DND-41 (cell line): ENCODE results near the gene ARIH1.

Source experiments
- ATAC-seq: fragments of 200-7000 bp; cut with Tn5 transposase; 3 replicates; pipeline ENCODE4 v1.9.1; 2021; ENCODE audit warnings: low read depth; ENCODE audit not compliant: insufficient read depth
- DNase-seq: peaks from one replicate; pipeline ENCODE4 v3.0.0-alpha.2; 2020
- H2AFZ ChIP-seq: 2 replicates; pipeline ENCODE4 v1.6.0; 2012; ENCODE audit warnings: low read depth, low read length
- H3K27ac ChIP-seq: 2 replicates; pipeline ENCODE4 v1.5.1; 2012; ENCODE audit warnings: low read length, inconsistent platforms
- H3K27me3 ChIP-seq: fragments of 200-600 bp; sonication (generic); 2 replicates; pipeline ENCODE4 v1.6.0; 2012; ENCODE audit warnings: low read length, mild to moderate bottlenecking, inconsistent platforms; ENCODE audit not compliant: insufficient read depth, poor library complexity
- H3K36me3 ChIP-seq: 2 replicates; pipeline ENCODE4 v1.5.1; 2012; ENCODE audit warnings: low read length, inconsistent platforms; ENCODE audit not compliant: insufficient read depth
- H3K4me1 ChIP-seq: 2 replicates; pipeline ENCODE4 v1.5.1; 2012; ENCODE audit warnings: mild to moderate bottlenecking, low read length; ENCODE audit not compliant: insufficient read depth
- H3K4me2 ChIP-seq: 2 replicates; pipeline ENCODE4 v1.6.0; 2012; ENCODE audit warnings: mild to moderate bottlenecking, moderate library complexity, low read length, inconsistent platforms; ENCODE audit not compliant: insufficient read depth
- H3K4me3 ChIP-seq, 2 experiments: fragments of 200-600 bp in 1 of 2; shearing (Covaris generic) in 1 of 2; 2 replicates each; pipeline ENCODE4 v1.5.1; 2012 to 2016; ENCODE audit warnings: inconsistent platforms in 2 of 2, low read length in 2 of 2, mild to moderate bottlenecking in 2 of 2, low read depth in 1 of 2, moderate library complexity in 1 of 2
- H3K79me2 ChIP-seq: 2 replicates; pipeline ENCODE4 v1.6.0; 2012; ENCODE audit warnings: low read length, inconsistent platforms; ENCODE audit not compliant: insufficient read depth
- H3K9ac ChIP-seq: 2 replicates; pipeline ENCODE4 v1.6.0; 2012; ENCODE audit warnings: low read depth, mild to moderate bottlenecking, inconsistent platforms, low read length, moderate library complexity
- H3K9me3 ChIP-seq: 2 replicates; pipeline ENCODE4 v1.5.1; 2012; ENCODE audit warnings: low read length, moderate library complexity, mild to moderate bottlenecking, inconsistent platforms; ENCODE audit not compliant: insufficient read depth, severe bottlenecking
- H4K20me1 ChIP-seq: 2 replicates; pipeline ENCODE4 v1.6.0; 2012; ENCODE audit warnings: low read length; ENCODE audit not compliant: insufficient read depth
- EZH2 ChIP-seq: IDR thresholded peaks from 3 replicates; pipeline ENCODE4 v1.6.1; 2012; ENCODE audit warnings: borderline replicate concordance, low read depth, mild to moderate bottlenecking, moderate library complexity, low read length, inconsistent platforms; ENCODE audit not compliant: severe bottlenecking
- TF ChIP-seq, protein P1 (sequence below): IDR thresholded peaks from 2 replicates; pipeline ENCODE4 v1.5.1; 2012; ENCODE audit warnings: borderline replicate concordance, low read length, moderate library complexity, mild to moderate bottlenecking; ENCODE audit not compliant: poor library complexity, severe bottlenecking; ENCODE audit errors: extremely low read depth

ARIH1 gene

DNA sequence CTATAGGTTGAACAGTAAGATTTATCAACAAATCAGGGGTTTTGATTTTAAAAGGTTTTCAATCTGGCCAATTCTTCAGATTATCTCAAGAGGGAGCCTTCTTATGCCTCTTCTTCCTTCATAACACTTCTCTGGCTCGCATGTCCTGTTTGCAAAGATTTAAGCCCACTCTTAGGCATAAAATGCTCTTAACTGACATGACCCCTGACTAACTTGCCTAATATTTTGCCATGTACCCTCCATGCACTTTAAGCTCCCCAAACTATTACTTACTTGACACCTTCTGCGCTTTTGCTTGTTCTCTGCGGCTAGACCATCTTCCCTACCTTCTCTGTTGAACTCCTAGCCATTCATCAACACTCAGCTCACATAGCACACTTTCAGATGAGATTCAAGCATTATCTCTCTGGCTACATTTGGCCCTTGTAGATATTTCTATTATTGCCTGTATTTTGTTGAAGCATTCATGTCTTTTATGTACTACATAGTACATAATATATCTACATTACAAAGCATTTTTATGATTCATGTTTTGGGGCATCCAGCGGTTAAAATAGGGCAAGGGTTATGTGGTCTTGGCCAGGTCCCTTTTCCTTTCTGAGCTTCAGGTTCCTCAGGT, 1.0 kb upstream of the ARIH1 start:
- Histone ChIP-seq H3K79me2 (peaks cover 51% of the 10 kb centered on the region), H4K20me1 (peaks cover 36% of the 10 kb centered on the region), H3K9me3 (no peaks in the 10 kb centered on the region), H3K27ac (peak overlapping the region; percentile 97), H3K36me3 (peaks cover 15% of the 10 kb centered on the region), H2AFZ (peak overlapping the region; percentile 84), H3K4me1 (peaks cover 37% of the 10 kb centered on the region), H3K27me3 (no peaks in the 10 kb centered on the region), H3K9ac (peak overlapping the region; percentile 95), H3K4me3 (peak overlapping the region; percentile 82 to 94), H3K4me2 (peak overlapping the region; percentile 81)
- no peak for ATAC-seq
- no peak for TF ChIP-seq EZH2
- TF ChIP-seq, protein P1, sequence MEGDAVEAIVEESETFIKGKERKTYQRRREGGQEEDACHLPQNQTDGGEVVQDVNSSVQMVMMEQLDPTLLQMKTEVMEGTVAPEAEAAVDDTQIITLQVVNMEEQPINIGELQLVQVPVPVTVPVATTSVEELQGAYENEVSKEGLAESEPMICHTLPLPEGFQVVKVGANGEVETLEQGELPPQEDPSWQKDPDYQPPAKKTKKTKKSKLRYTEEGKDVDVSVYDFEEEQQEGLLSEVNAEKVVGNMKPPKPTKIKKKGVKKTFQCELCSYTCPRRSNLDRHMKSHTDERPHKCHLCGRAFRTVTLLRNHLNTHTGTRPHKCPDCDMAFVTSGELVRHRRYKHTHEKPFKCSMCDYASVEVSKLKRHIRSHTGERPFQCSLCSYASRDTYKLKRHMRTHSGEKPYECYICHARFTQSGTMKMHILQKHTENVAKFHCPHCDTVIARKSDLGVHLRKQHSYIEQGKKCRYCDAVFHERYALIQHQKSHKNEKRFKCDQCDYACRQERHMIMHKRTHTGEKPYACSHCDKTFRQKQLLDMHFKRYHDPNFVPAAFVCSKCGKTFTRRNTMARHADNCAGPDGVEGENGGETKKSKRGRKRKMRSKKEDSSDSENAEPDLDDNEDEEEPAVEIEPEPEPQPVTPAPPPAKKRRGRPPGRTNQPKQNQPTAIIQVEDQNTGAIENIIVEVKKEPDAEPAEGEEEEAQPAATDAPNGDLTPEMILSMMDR = peak; percentile 30
- DNase-seq = no peak

DNA sequence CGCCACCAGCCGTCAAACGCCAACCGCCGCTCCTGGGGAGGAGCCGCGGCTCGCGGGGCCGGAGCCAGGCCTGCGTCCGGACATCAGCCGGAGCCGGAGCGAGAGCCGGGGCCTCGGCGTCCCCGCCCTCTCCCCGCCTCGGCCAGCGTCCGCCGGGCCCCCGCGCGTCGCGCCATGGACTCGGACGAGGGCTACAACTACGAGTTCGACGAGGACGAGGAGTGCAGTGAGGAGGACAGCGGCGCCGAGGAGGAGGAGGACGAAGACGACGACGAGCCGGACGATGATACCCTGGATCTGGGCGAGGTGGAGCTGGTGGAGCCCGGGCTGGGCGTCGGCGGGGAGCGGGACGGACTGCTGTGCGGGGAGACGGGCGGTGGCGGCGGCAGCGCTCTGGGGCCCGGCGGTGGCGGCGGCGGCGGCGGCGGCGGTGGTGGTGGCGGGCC, 359 bp downstream of the ARIH1 start:
- TF ChIP-seq, protein P1 = no peak
- TF ChIP-seq EZH2 = no peak
- Histone ChIP-seq H2AFZ (peak overlapping the region; percentile 77), H3K9ac (peak overlapping the region; percentile 95), H3K4me2 (peak overlapping the region; percentile 81), H3K27me3 (no peaks in the 10 kb centered on the region), H4K20me1 (peaks cover 46% of the 10 kb centered on the region), H3K36me3 (peaks cover 27% of the 10 kb centered on the region), H3K79me2 (peaks cover 65% of the 10 kb centered on the region), H3K9me3 (no peaks in the 10 kb centered on the region), H3K4me3 (peak overlapping the region; percentile 82 to 94; a peak in 3 of 4 replicates), H3K27ac (peak overlapping the region; percentile 97), H3K4me1 (peaks cover 40% of the 10 kb centered on the region)
- ATAC-seq (peak; percentile 29), DNase-seq (no peak)

DNA sequence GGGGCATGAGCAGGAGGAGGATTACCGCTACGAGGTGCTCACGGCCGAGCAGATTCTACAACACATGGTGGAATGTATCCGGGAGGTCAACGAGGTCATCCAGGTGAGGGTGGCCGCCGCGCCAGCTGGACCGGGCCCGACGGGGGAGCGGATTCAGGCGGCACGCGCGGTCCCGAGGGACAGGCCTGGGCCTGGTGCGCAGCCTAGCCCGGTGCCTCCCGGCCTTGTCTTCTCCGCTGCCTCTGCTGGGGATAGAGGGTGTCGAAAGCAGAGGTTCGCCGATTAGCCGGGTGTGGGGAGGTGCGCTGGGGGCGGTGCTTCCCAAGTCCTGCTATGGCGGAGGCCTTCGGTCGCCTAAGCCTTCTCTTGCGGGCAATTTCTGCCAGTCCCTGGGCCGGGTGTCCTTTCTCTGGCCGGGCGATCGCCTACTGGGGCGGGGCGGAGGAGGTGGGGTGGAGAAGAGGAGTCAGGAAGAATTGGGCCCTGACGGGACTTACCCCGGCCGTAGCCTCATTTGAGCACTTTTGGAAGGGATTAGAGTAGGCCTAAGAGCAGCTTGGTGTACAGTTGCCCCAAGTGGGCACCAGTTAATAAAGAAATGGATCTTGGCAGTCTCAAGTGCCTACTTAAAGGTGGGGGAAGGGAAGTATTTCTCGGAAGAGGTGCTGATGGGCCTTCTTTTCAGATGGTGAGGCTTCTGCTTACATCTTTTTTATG, 940 bp downstream of the ARIH1 start:
- ATAC-seq = peak; percentile 76
- peaks cover 46% of the 10 kb centered on the region for H4K20me1 ChIP-seq
- peaks cover 28% of the 10 kb centered on the region for H3K36me3 ChIP-seq
- DNase-seq = peak; percentile 77
- H3K27me3 ChIP-seq = no peaks in the 10 kb centered on the region
- H3K4me2 ChIP-seq = peak overlapping the region; percentile 81
- H3K4me3 ChIP-seq = peak overlapping the region; percentile 82 to 94; a peak in 3 of 4 replicates
- peak overlapping the region; percentile 97 for H3K27ac ChIP-seq
- H3K4me1 ChIP-seq = peaks cover 40% of the 10 kb centered on the region
- TF ChIP-seq EZH2 = no peak
- TF ChIP-seq, protein P1 = peak; percentile 18
- no peaks in the 10 kb centered on the region for H3K9me3 ChIP-seq
- peaks cover 71% of the 10 kb centered on the region for H3K79me2 ChIP-seq
- H3K9ac ChIP-seq = peak overlapping the region; percentile 95
- H2AFZ ChIP-seq = peak overlapping the region; percentile 71
